T-cell (primary cell): Measurements from ENCODE around the gene DCDC2. TPM values are rescaled to one million over a fixed set of nuclear protein-coding genes. Genes with fewer than 3 reads are reported as not detected.

Experiments
- ATAC-seq, 4 experiments: fragments of 200-7000 bp in 3 of 4; fragments of 150-1000 bp in 1 of 4; cut with Tn5 transposase; replicated peaks in 1 of 4; 1 replicate in 3 of 4; 2 replicates in 1 of 4; pipeline ENCODE4 v1.10.0; 2021; ENCODE audit warnings: moderate library complexity in 3 of 4, mild to moderate bottlenecking in 2 of 4, moderate number of reproducible peaks in 1 of 4
- CTCF ChIA-PET, 2 donors: fragments of 300-600 bp; sonication (Branson Sonifier 250); formaldehyde crosslinking; loops; one replicate each; lab custom pipeline; 2022; ENCODE audit warnings: antibody characterized with exemption in 2 of 2; lab: Charles Lee
- POLR2A ChIA-PET, 2 donors: fragments of 300-600 bp; sonication (Branson Sonifier 250); formaldehyde crosslinking; loops; one replicate each; lab custom pipeline; 2022; ENCODE audit warnings: antibody characterized with exemption in 2 of 2; lab: Charles Lee
- DNase-seq, 35 experiments: peaks; one replicate each; pipeline versions ENCODE4 v3.0.0 to v3.0.0-alpha.2; 2013 to 2023
- H3K27ac ChIP-seq: one replicate; pipeline ENCODE4 v1.5.1; 2013; ENCODE audit warnings: low read length
- H3K27me3 ChIP-seq, 2 experiments: replicated peaks in 1 of 2; 1 replicate in 1 of 2; 2 replicates in 1 of 2; pipeline versions ENCODE4 v1.6.1 to v1.7.0; 2013; ENCODE audit warnings: low read length in 1 of 2, mixed read lengths in 1 of 2; ENCODE audit not compliant: control insufficient read depth in 2 of 2, insufficient read depth in 2 of 2; ENCODE audit errors: extremely low read depth in 1 of 2
- H3K36me3 ChIP-seq, 2 donors: 1 replicate in 1 of 2; 2 replicates in 1 of 2; pipeline versions ENCODE4 v1.6.1 to v1.7.0; 2013; ENCODE audit warnings: low read length in 1 of 2; ENCODE audit not compliant: control insufficient read depth in 2 of 2, insufficient read depth in 1 of 2; ENCODE audit errors: extremely low read depth in 1 of 2
- H3K4me1 ChIP-seq, 2 experiments: 1 replicate in 1 of 2; 2 replicates in 1 of 2; pipeline versions ENCODE4 v1.6.1 to v1.7.0; 2013; ENCODE audit warnings: low read length in 2 of 2, mixed read lengths in 1 of 2; ENCODE audit not compliant: insufficient read depth in 2 of 2, control insufficient read depth in 1 of 2; ENCODE audit errors: extremely low read depth in 1 of 2
- H3K4me3 ChIP-seq, 2 donors: 1 replicate in 1 of 2; 2 replicates in 1 of 2; pipeline versions ENCODE4 v1.5.1 to v1.7.0; 2013; ENCODE audit warnings: mild to moderate bottlenecking in 2 of 2, low read length in 1 of 2, moderate library complexity in 1 of 2; ENCODE audit not compliant: control insufficient read depth in 1 of 2; ENCODE audit errors: extremely low read depth in 1 of 2
- H3K9me3 ChIP-seq: 2 replicates; pipeline ENCODE4 v1.7.0; 2013
- H3K27ac Mint-ChIP-seq, 2 donors: one replicate each; pipeline ENCODE4 v1.8.0; 2020 to 2021; ENCODE audit warnings: mild to moderate bottlenecking in 2 of 2, mixed read lengths in 2 of 2
- H3K27me3 Mint-ChIP-seq, 2 donors: one replicate each; pipeline ENCODE4 v1.8.0; 2021 to 2022; ENCODE audit warnings: mixed read lengths in 2 of 2
- H3K36me3 Mint-ChIP-seq: one replicate; pipeline ENCODE4 v1.8.0; 2021; ENCODE audit warnings: mixed read lengths
- H3K4me1 Mint-ChIP-seq, 3 donors: one replicate each; pipeline ENCODE4 v1.8.0; 2020 to 2022; ENCODE audit warnings: mixed read lengths in 3 of 3, mild to moderate bottlenecking in 1 of 3
- H3K4me3 Mint-ChIP-seq, 3 donors: one replicate each; pipeline ENCODE4 v1.8.0; 2020 to 2022; ENCODE audit warnings: mild to moderate bottlenecking in 3 of 3, mixed read lengths in 3 of 3, moderate library complexity in 3 of 3
- H3K9me3 Mint-ChIP-seq, 3 donors: one replicate each; pipeline ENCODE4 v1.8.0; 2020 to 2022; ENCODE audit warnings: mixed read lengths in 3 of 3
- WGBS: methylation state at CpG from one replicate; pipeline ENCODE4 v1.1.5; 2013; ENCODE audit warnings: missing lambda C conversion rate; ENCODE audit not compliant: insufficient coverage; 5-methylcytosine and 5-hydroxymethylcytosine counted together
- total RNA-seq, 35 experiments: library from RNA in 6 of 35; stranded (reverse) in 6 of 35; fragments of 120-200 nt in 1 of 35; gene quantifications; one replicate each; pipeline versions ENCODE4 v1.2.1 to v1.2.4 and lab custom pipeline; 2013 to 2026

Gene DCDC2
- total RNA-seq, 5 donors from 2014 or later (not counting 1 experiment from before 2014, with no cell fraction given) = 0.09 to 0.58 (median 0.13) TPM; not detected in 1

DNA sequence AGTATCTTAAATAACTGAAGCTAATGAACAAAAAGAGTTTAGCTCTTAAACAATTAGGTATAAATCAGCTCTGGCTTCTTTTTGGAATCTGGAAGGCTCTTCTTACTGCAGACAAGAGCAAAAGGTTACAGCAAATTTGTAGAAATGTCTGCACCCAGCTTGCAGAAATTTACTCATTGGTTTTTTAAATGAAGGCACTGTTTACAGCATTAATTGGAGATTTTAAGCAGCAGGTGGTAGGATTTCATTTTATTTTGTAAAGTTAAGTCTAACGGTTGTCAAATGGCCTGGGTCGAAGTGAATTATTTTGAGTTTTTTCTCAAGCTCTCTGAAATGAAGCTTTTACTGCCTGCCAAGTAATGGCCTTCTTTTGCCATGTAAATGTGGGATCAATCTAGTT is 129.7 kb downstream of the DCDC2 start:
- Histone ChIP-seq H3K27ac (no peak overlapping the region), H3K27me3 (peaks cover 0 to 8% of the 10 kb centered on the region in 2 experiments), H3K4me1 (no peaks in the 10 kb centered on the region), H3K36me3 (no peaks in the 10 kb centered on the region), H3K4me3 (no peak overlapping the region), H3K9me3 (no peaks in the 10 kb centered on the region)
- Mint-ChIP-seq H3K4me1 (no peaks in the 10 kb centered on the region), H3K27ac (no peak overlapping the region), H3K36me3 (no peaks in the 10 kb centered on the region), H3K27me3 (peaks cover 33 to 54% of the 10 kb centered on the region in 2 donors), H3K4me3 (no peak overlapping the region), H3K9me3 (no peaks in the 10 kb centered on the region)
- WGBS = 60% methylated on average over 1 of the region's 2 CpGs
- DNase-seq (no peak), ATAC-seq (no peak)
- POLR2A ChIA-PET = no interaction called here
- CTCF ChIA-PET = no interaction called here

DNA sequence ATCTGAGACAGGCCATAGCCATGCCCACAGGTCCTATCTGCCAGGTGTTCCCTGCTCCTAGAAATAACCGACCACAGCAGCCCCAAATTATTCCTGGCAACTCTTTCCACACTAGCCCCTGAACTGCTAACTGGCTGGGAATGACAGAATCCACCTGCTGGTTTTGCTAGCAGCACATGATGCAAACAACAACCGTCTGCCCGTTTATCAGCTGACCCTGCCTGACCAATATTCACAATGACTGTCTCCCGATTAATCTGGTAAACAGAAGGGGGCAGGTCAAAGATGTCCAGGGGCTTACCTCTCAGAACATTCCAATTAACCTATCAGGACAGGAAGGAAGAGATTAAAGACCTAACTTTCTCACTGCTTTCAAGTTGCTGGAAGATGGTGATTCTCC is 130.3 kb downstream of the DCDC2 start:
- H3K4me3 ChIP-seq = no peak overlapping the region
- ATAC-seq (no peak), DNase-seq (no peak)
- CTCF ChIA-PET = no interaction called here
- H3K4me3 Mint-ChIP-seq = no peak overlapping the region
- no peak overlapping the region for H3K27ac Mint-ChIP-seq
- H3K36me3 ChIP-seq = no peaks in the 10 kb centered on the region
- POLR2A ChIA-PET = no interaction called here
- H3K36me3 Mint-ChIP-seq = no peaks in the 10 kb centered on the region
- H3K27me3 Mint-ChIP-seq = peaks cover 33 to 51% of the 10 kb centered on the region in 2 donors
- no peaks in the 10 kb centered on the region for H3K4me1 Mint-ChIP-seq
- H3K9me3 Mint-ChIP-seq = no peaks in the 10 kb centered on the region
- H3K27me3 ChIP-seq = peaks cover 0 to 8% of the 10 kb centered on the region in 2 experiments
- WGBS = 36% methylated on average over 1 of the region's 4 CpGs
- H3K9me3 ChIP-seq = no peaks in the 10 kb centered on the region
- H3K27ac ChIP-seq = no peak overlapping the region
- H3K4me1 ChIP-seq = no peaks in the 10 kb centered on the region

- no peaks in the 10 kb centered on the region for H3K36me3 Mint-ChIP-seq
Observed at GRCh38 chr6:24226541-24226940, 131.3 kb downstream of the DCDC2 start.

DNA sequence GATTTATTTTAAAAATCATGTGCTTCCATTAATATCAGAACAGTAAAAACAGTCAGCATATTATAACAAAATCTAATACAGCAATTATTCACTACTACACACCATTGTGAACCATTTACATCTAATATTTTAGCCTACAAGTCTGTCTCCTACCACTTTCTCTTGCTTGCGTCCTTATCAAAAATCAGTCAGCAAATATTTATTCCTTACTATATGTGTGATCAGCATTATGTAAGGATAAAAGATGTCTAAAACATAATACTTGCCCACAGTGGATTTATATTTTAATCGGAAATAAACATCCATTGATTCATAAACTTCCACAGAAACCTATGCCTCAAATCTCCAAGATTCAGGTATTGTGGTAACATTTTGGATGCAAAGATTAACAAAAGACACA is 132.0 kb downstream of the DCDC2 start:
- no peaks in the 10 kb centered on the region for H3K36me3 Mint-ChIP-seq
- no peak overlapping the region for H3K27ac ChIP-seq
- no peaks in the 10 kb centered on the region for H3K4me1 ChIP-seq
- ChIA-PET POLR2A (no interaction called here), CTCF (no interaction called here)
- H3K4me3 Mint-ChIP-seq = no peak overlapping the region
- H3K9me3 ChIP-seq = no peaks in the 10 kb centered on the region
- H3K27me3 Mint-ChIP-seq = peaks cover 32 to 51% of the 10 kb centered on the region in 2 donors
- ATAC-seq (no peak), DNase-seq (no peak)
- no peaks in the 10 kb centered on the region for H3K4me1 Mint-ChIP-seq
- H3K36me3 ChIP-seq = no peaks in the 10 kb centered on the region
- peaks cover 0 to 3% of the 10 kb centered on the region in 2 experiments for H3K27me3 ChIP-seq
- H3K4me3 ChIP-seq = no peak overlapping the region
- no peaks in the 10 kb centered on the region for H3K9me3 Mint-ChIP-seq
- H3K27ac Mint-ChIP-seq = no peak overlapping the region
- no CpG with 5 or more reads among the region's 2 CpGs for WGBS

More at GRCh38 chr6:24226541-24226940, 131.3 kb downstream of the DCDC2 start:
- no peaks in the 10 kb centered on the region for H3K4me1 Mint-ChIP-seq
- CTCF ChIA-PET = no interaction called here
- DNase-seq (no peak), ATAC-seq (no peak)
- no peaks in the 10 kb centered on the region for H3K4me1 ChIP-seq
- no peak overlapping the region for H3K4me3 Mint-ChIP-seq
- no peak overlapping the region for H3K4me3 ChIP-seq
- no peaks in the 10 kb centered on the region for H3K9me3 Mint-ChIP-seq
- no peak overlapping the region for H3K27ac Mint-ChIP-seq
- H3K36me3 ChIP-seq = no peaks in the 10 kb centered on the region
- no peak overlapping the region for H3K27ac ChIP-seq
- no peaks in the 10 kb centered on the region for H3K9me3 ChIP-seq
- peaks cover 34 to 50% of the 10 kb centered on the region in 2 donors for H3K27me3 Mint-ChIP-seq
- POLR2A ChIA-PET = no interaction called here
- peaks cover 0 to 8% of the 10 kb centered on the region in 2 experiments for H3K27me3 ChIP-seq
- WGBS = no CpG with 5 or more reads among the region's 3 CpGs

GRCh38 chr6:24223115-24223919 is 134.5 kb downstream of the DCDC2 start:
- 62% methylated on average over 4 of the region's 7 CpGs for WGBS
- H3K4me3 Mint-ChIP-seq = no peak overlapping the region
- CTCF ChIA-PET = no interaction called here
- ATAC-seq = no peak
- DNase-seq = no peak
- peaks cover 22 to 34% of the 10 kb centered on the region in 2 donors for H3K27me3 Mint-ChIP-seq
- H3K36me3 Mint-ChIP-seq = no peaks in the 10 kb centered on the region
- POLR2A ChIA-PET = no interaction called here
- Histone ChIP-seq H3K9me3 (no peaks in the 10 kb centered on the region), H3K36me3 (no peaks in the 10 kb centered on the region), H3K27ac (no peak overlapping the region), H3K4me1 (no peaks in the 10 kb centered on the region), H3K27me3 (no peaks in the 10 kb centered on the region), H3K4me3 (no peak overlapping the region)
- H3K4me1 Mint-ChIP-seq = no peaks in the 10 kb centered on the region
- no peak overlapping the region for H3K27ac Mint-ChIP-seq
- no peaks in the 10 kb centered on the region for H3K9me3 Mint-ChIP-seq

DNA sequence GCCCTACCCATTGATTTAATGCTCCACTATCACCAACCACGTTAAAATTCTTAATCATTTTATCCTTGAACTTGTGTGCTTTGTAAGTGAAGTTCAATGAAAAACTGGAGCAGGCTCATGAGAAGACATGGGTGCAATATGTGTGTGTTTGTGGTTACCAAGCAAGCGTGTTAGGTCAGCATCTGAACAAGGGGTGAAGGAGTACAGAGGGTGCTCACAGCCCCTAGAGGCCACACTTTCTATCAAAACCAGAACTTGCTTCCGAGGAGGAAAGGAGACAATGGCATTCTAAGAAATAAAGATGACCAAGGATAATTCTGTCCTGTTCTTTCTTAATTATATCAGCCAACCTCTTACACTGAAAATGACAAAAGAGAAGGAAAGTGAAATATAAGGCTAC is 138.2 kb downstream of the DCDC2 start:
- Histone ChIP-seq H3K27ac (no peak overlapping the region), H3K4me3 (no peak overlapping the region), H3K27me3 (no peaks in the 10 kb centered on the region), H3K9me3 (no peaks in the 10 kb centered on the region), H3K4me1 (no peaks in the 10 kb centered on the region), H3K36me3 (no peaks in the 10 kb centered on the region)
- WGBS = no CpG with 5 or more reads among the region's 3 CpGs
- Mint-ChIP-seq H3K4me3 (no peak overlapping the region), H3K27ac (no peak overlapping the region), H3K4me1 (no peaks in the 10 kb centered on the region), H3K9me3 (no peaks in the 10 kb centered on the region), H3K36me3 (no peaks in the 10 kb centered on the region), H3K27me3 (peaks cover 15 to 18% of the 10 kb centered on the region in 2 donors)
- CTCF ChIA-PET = no interaction called here
- ATAC-seq (no peak), DNase-seq (no peak)
- POLR2A ChIA-PET = no interaction called here
